GM21529 (cell line): ENCODE results near the gene MED25.

Experiments used
- ATAC-seq: cut with Tn5 transposase; IDR thresholded peaks from one replicate; pipeline ENCODE4 v1.9.1; 2021; ENCODE audit not compliant: unreplicated experiment

The MED25 gene

GRCh38 chr19:49798574-49798973 lies 19.5 kb upstream of the MED25 start:
- no peak for ATAC-seq

GRCh38 chr19:49799271-49799797 lies 18.8 kb upstream of the MED25 start:
- no peak for ATAC-seq

GRCh38 chr19:49799798-49800376 lies 18.2 kb upstream of the MED25 start:
- ATAC-seq: no peak

GRCh38 chr19:49800771-49801170 lies 17.3 kb upstream of the MED25 start:
- no peak for ATAC-seq

- ATAC-seq: no peak
These were observed 16.6 kb upstream of the MED25 start for GRCh38 chr19:49801401-49801888.

- ATAC-seq: no peak
These were observed 16.0 kb upstream of the MED25 start for GRCh38 chr19:49801966-49802661.

GRCh38 chr19:49802836-49803528 lies 15.1 kb upstream of the MED25 start:
- ATAC-seq: no peak

- ATAC-seq: no peak
These were observed 14.6 kb upstream of the MED25 start for GRCh38 chr19:49803529-49803856.

- ATAC-seq: no peak
These were observed 12.1 kb upstream of the MED25 start for GRCh38 chr19:49805822-49806619.

GRCh38 chr19:49806620-49806959 lies 11.5 kb upstream of the MED25 start:
- no peak for ATAC-seq

- ATAC-seq: no peak
These were observed 10.8 kb upstream of the MED25 start for GRCh38 chr19:49807058-49807903.

GRCh38 chr19:49807904-49808675 lies 10.0 kb upstream of the MED25 start:
- ATAC-seq: no peak

GRCh38 chr19:49808711-49809159 lies 9.4 kb upstream of the MED25 start:
- ATAC-seq: no peak

GRCh38 chr19:49809160-49809940 lies 8.7 kb upstream of the MED25 start:
- ATAC-seq: no peak

GRCh38 chr19:49809941-49810389 lies 8.1 kb upstream of the MED25 start:
- ATAC-seq: no peak

- no peak for ATAC-seq
These were observed 6.8 kb upstream of the MED25 start for GRCh38 chr19:49811328-49811727.

GRCh38 chr19:49812452-49812996 lies 5.6 kb upstream of the MED25 start:
- ATAC-seq: no peak
